Testis (tissue), 3 donors: ENCODE measurements around the gene MOB4. TPM values are rescaled to one million over a fixed set of nuclear protein-coding genes. Genes with fewer than 3 reads are reported as not detected.
"Not testable (repeated sequence)": the region's sequence is repeated elsewhere in the genome, so short reads cannot be mapped to it uniquely, and the experiment has no call there.

Source experiments
- DNase-seq: peaks from one replicate; pipeline ENCODE4 v3.0.0-alpha.2; 2019
- H3K27ac ChIP-seq, 2 donors: fragments of 200-600 bp; sonication (generic); one replicate each; pipeline ENCODE4 v1.5.1; 2019
- H3K27me3 ChIP-seq: fragments of 200-600 bp; sonication (generic); one replicate; pipeline ENCODE4 v1.5.1; 2019
- H3K36me3 ChIP-seq: fragments of 200-600 bp; sonication (generic); one replicate; pipeline ENCODE4 v1.5.1; 2017; ENCODE audit warnings: low read depth; ENCODE audit errors: missing control alignments
- H3K4me1 ChIP-seq: fragments of 200-600 bp; sonication (generic); one replicate; pipeline ENCODE4 v1.5.1; 2019
- H3K4me3 ChIP-seq, 2 donors: fragments of 200-600 bp; sonication (generic); one replicate each; pipeline ENCODE4 v1.5.1; 2017 to 2019
- H3K9me3 ChIP-seq: fragments of 200-600 bp; sonication (generic); one replicate; pipeline ENCODE4 v1.5.1; 2017
- CTCF ChIP-seq, 3 experiments: fragments of 450-650 bp in 2 of 3; fragments of 200-600 bp in 1 of 3; sonication (generic) in 1 of 3; IDR thresholded peaks; one replicate each; pipeline ENCODE4 v1.5.1; 2016 to 2019; ENCODE audit warnings: antibody characterized with exemption in 3 of 3, mild to moderate bottlenecking in 2 of 3, moderate library complexity in 1 of 3
- POLR2A ChIP-seq: fragments of 450-650 bp; IDR thresholded peaks from one replicate; pipeline ENCODE4 v1.6.1; 2017; ENCODE audit warnings: antibody characterized with exemption, mild to moderate bottlenecking, moderate library complexity
- WGBS, 2 donors: methylation state at CpG; one replicate each; pipeline ENCODE4 v1.1.5; 2018; 5-methylcytosine and 5-hydroxymethylcytosine counted together
- intact Hi-C: fragments of 100-400 bp; cut with DNase I; formaldehyde crosslinking; loops from one replicate; pipeline ENCODE4 v1.15.1; 2023; ENCODE audit warnings: low total_unique reads
- polyA plus RNA-seq: library from polyadenylated mRNA; stranded (reverse); fragments of 350-450 nt; fragmentation: Illumina TruSeq; extraction: RNeasy Lipid Tissue Mini Kit (QIAGEN cat#74804); gene quantifications from one replicate; pipeline ENCODE4 v1.2.3, GENCODE V29; 2014; ENCODE audit warnings: low read depth, low replicate concordance; ENCODE audit not compliant: insufficient read depth
- total RNA-seq, 2 donors: library from RNA; depleted of rRNA; stranded (reverse); fragments of >200 nt; gene quantifications; one replicate each; pipeline ENCODE4 v1.2.3, GENCODE V29; 2016

The MOB4 gene
- total and polyA plus RNA-seq, 3 donors from 2014 or later = 10.7 to 17.6 (median 13.8) TPM

- Histone ChIP-seq H3K9me3 (no peaks in the 10 kb centered on the region), H3K27ac (no peak overlapping the region), H3K4me1 (no peaks in the 10 kb centered on the region), H3K27me3 (no peaks in the 10 kb centered on the region), H3K36me3 (no peaks in the 10 kb centered on the region), H3K4me3 (no peak overlapping the region)
- WGBS, 2 donors = 67 to 72% methylated on average over 10 of the region's 10 CpGs
- intact Hi-C loops = no loop called here
- TF ChIP-seq POLR2A (no peak), CTCF (IDR thresholded peaks at IDR 0.05) (no peak)
- no peak for DNase-seq
These were observed 55.9 kb downstream of the MOB4 start for GRCh38 chr2:197571627-197572271.

- TF ChIP-seq POLR2A = no peak
- Histone ChIP-seq H3K36me3 (no peaks in the 10 kb centered on the region), H3K27me3 (no peaks in the 10 kb centered on the region), H3K4me1 (no peaks in the 10 kb centered on the region), H3K4me3 (no peak overlapping the region), H3K9me3 (no peaks in the 10 kb centered on the region), H3K27ac (no peak overlapping the region)
- no peak for DNase-seq
- intact Hi-C loops = no loop called here
- WGBS, 2 donors = 87 to 100% methylated on average over 2 of the region's 2 CpGs
These were observed 57.7 kb downstream of the MOB4 start for GRCh38 chr2:197573608-197574007.

DNA sequence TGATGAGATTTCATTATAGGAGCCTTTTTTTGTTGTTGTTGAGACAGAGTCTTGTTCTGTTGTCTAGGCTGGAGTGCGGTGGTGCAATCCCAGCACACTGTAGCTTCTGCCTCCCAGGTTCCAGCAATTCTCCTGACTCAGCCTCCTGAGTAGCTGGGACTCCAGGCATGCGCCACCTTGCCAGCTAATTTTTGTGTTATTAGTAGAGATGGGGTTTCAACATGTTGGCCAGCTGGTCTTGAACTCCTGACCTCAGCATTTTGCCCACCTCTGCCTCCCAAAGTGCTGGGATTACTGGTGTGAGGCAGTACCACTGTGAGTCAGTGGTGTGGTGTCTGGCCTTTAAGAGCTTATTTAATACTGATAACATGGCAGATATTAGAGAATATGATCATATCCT lies 60.1 kb downstream of the MOB4 start:
- H3K36me3 ChIP-seq = no peaks in the 10 kb centered on the region
- no peaks in the 10 kb centered on the region for H3K4me1 ChIP-seq
- no peak overlapping the region for H3K27ac ChIP-seq
- 98 to 100% methylated on average over 2 of the region's 2 CpGs for WGBS, 2 donors
- no peaks in the 10 kb centered on the region for H3K27me3 ChIP-seq
- intact Hi-C loops = no loop called here
- no peak overlapping the region for H3K4me3 ChIP-seq
- no peak for DNase-seq
- TF ChIP-seq POLR2A (no peak), CTCF (IDR thresholded peaks at IDR 0.05) (no peak)
- no peaks in the 10 kb centered on the region for H3K9me3 ChIP-seq

- WGBS, 2 donors = 47 to 53% methylated on average over 3 of the region's 3 CpGs
- Histone ChIP-seq H3K9me3 (no peaks in the 10 kb centered on the region), H3K27ac (no peak overlapping the region), H3K27me3 (no peaks in the 10 kb centered on the region), H3K4me1 (no peaks in the 10 kb centered on the region), H3K36me3 (no peaks in the 10 kb centered on the region), H3K4me3 (no peak overlapping the region)
- DNase-seq = no peak
- TF ChIP-seq CTCF (IDR thresholded peaks at IDR 0.05) = no peak
- TF ChIP-seq POLR2A = no peak
- intact Hi-C loops = no loop called here
These were observed 60.8 kb downstream of the MOB4 start for GRCh38 chr2:197576631-197577030.

DNA sequence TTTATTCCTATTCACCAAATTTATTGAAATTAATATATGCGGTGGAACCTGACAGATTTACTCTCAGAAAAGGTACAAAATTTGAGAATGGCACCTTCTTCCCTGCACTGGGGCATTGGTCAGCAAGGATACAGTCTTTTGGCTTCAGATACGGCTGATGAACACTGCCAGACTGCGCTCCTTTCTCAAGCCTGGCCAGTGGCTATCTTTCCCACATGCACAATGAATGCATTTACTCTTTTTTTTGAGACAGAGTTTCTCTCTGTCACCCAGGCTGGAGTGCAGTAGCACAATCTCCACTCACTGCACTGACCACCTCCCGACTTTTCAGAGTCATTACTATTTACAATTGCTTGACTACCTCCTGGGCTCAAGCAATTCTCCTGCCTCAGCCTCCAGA lies 61.6 kb downstream of the MOB4 start:
- H3K27me3 ChIP-seq = no peaks in the 10 kb centered on the region
- DNase-seq = no peak
- H3K4me3 ChIP-seq = no peak overlapping the region
- H3K9me3 ChIP-seq = no peaks in the 10 kb centered on the region
- no peak for TF ChIP-seq CTCF (IDR thresholded peaks at IDR 0.05)
- no peak for TF ChIP-seq POLR2A
- intact Hi-C loops = no loop called here
- no peaks in the 10 kb centered on the region for H3K4me1 ChIP-seq
- 88% methylated on average over 4 of the region's 4 CpGs for WGBS, 2 donors
- no peak overlapping the region for H3K27ac ChIP-seq
- no peaks in the 10 kb centered on the region for H3K36me3 ChIP-seq

DNA sequence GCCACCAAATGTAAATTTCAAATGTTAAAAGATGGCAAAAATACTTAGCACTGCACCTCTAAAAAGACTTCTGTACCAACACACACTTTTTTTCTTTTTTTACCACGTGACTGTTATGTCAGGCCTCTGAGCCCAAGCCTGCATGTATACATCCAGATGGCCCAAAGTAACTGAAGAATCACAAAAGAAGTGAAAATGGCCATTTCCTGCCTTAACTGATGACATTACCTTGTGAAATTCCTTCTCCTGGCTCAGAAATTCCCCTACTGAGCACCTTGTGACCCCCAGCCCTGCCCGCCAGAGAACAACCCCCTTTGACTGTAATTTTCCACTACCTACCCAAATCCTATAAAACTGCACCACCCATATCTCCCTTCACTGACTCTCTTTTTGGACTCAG lies 62.4 kb downstream of the MOB4 start:
- DNase-seq, H3K9me3 ChIP-seq, intact Hi-C loops, H3K36me3 ChIP-seq, H3K27me3 ChIP-seq, H3K27ac ChIP-seq, H3K4me1 ChIP-seq, H3K4me3 ChIP-seq: not testable (repeated sequence)
- 77 to 79% methylated on average over 2 of the region's 2 CpGs for WGBS, 2 donors

GRCh38 chr2:197580166-197580565 lies 64.3 kb downstream of the MOB4 start:
- H3K36me3 ChIP-seq, H3K9me3 ChIP-seq, H3K27me3 ChIP-seq, DNase-seq, H3K4me3 ChIP-seq, H3K27ac ChIP-seq, intact Hi-C loops, H3K4me1 ChIP-seq: not testable (repeated sequence)
- WGBS, 2 donors = 72 to 96% methylated on average over 2 to 3 of the region's 3 CpGs

GRCh38 chr2:197587255-197587654 lies 71.4 kb downstream of the MOB4 start:
- H3K27ac ChIP-seq, H3K27me3 ChIP-seq, DNase-seq, H3K9me3 ChIP-seq, H3K4me1 ChIP-seq, H3K4me3 ChIP-seq, intact Hi-C loops, H3K36me3 ChIP-seq: not testable (repeated sequence)
- WGBS, 2 donors = 92 to 93% methylated on average over 7 of the region's 7 CpGs
